ENCODE data around the gene PTCD2.

GRCh38 chr5:72285424-72285821 is 34.8 kb upstream of the PTCD2 start:
- TF ChIP-seq CTCF (conservative IDR thresholded peaks at IDR 0.05; ENCODE audit: low read depth, low read length) (no peak), EZH2 (IDR thresholded peaks at IDR 0.05; ENCODE audit: borderline replicate concordance, low read depth, low read length, poor library complexity, severe bottlenecking) (no peak)
